HG03025 (cell line): ENCODE data around the gene CHST8.
"Not testable (repeated sequence)": the region's sequence is repeated elsewhere in the genome, so short reads cannot be mapped to it uniquely, and the experiment has no call there.

Source experiments
- ATAC-seq: cut with Tn5 transposase; IDR thresholded peaks from one replicate; pipeline ENCODE4 v1.9.1; 2021; ENCODE audit warnings: mild to moderate bottlenecking, moderate library complexity; ENCODE audit not compliant: unreplicated experiment, low FRiP score

Gene CHST8

DNA sequence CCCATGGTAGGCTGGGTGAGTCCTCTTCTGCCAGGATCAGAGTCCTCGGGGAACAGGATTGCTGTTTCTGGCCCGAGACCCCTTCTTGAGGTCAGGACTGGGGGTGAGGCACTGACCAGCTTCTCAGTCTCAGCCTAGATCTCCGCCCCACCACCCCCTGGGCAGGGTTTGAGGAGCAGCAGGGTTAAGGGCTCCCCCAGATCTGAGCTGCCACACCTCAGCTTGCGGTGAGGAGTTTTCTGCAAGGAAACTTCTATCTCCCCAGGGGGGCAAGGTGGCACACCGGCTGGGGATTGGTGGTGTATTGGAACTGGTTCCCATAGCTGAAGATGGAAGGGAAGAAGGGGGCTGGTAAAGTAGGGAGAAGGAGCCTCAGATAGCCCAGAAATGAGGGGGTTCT is 19.5 kb downstream of the CHST8 start:
- ATAC-seq = no peak

DNA sequence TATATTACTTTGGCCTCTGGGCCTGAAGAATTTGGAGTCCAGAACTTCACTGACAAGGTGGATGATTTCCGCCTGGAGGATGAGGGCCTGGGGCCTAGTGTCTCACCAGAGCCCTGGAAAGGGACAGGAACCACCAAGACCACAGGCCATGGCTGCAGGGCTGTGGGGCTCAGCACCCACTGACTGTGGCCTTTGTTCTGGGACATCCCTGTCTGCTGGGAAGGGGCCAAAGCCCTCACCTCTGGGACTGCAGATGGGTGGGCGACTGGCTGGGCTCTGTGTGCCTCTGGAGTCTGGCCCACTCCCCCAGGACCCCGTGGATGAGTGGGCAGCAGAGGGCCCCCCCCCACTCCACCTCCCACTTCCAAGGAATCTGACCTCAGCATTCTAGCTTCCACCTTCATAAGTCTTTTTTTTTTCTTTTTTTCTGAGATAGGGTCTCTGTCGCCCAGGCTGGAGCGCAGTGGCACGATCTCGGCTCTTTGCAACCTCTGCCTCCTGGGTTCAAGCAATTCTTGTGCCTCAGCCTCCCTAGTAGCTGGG is 20.3 kb downstream of the CHST8 start:
- ATAC-seq = no peak

DNA sequence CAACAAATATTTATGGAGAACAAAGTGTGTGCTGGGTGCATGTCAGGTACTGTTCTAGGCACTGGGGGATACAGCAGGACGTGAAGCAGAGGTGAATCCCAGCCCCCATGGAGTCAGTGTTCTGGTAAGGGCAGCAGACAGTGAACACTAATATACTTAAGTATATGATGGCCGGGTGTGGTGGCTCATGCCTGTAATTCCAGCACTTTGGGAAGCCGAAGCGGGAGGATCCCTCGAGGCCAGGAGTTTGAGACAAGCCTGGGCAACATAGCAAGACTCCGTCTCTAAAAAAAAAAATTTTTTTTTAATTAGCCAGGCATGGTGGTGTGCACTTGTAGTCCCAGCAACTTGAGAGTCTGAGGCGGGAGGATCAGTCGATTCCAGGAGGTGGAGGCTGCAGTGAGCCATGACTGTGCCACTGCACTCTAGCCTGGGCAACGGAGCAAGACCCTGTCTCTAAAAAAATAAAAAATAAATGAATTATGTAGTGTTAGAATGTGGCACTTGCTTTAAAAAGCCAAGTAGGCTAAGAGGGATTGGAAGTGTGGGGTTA is 22.6 kb downstream of the CHST8 start:
- ATAC-seq = no peak

DNA sequence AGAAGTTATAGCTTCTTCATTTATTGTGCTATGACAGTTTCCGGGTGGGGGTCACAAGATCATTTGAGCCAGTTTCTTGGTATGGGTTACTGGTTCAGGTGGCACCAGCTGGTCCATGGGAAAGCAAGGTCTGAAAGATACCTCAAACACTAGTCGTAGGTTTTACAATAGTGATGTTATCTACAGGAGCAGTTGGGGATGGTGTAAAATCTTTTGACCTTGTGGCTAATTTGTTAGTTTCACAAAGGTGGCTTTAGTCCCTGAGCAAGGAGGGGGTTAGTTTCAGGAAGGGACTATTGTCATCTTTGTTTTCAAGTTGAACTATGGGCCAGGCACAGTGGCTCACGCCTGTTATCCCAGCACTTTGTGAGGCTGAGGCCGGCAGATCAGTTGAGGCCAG is 24.6 kb downstream of the CHST8 start:
- ATAC-seq = no peak

DNA sequence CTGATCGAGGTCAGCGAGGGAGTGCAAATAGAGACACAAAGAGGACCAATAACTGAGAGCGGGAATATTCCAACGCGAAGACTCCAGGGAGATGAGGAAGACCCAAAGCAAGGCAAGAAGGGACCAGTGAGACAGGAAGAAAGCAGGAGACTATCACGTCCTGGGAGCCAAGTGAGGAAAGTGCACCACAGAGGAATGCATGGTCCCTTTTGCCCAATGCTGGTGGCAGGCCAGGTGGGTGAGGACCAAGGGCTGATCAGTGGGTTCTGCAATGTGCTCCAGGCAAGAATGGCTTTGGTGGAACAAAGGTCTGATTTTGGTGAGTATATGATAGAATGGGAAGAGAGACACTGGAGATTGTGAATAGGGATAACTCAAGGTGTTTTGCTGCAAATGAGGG is 25.4 kb downstream of the CHST8 start:
- no peak for ATAC-seq

DNA sequence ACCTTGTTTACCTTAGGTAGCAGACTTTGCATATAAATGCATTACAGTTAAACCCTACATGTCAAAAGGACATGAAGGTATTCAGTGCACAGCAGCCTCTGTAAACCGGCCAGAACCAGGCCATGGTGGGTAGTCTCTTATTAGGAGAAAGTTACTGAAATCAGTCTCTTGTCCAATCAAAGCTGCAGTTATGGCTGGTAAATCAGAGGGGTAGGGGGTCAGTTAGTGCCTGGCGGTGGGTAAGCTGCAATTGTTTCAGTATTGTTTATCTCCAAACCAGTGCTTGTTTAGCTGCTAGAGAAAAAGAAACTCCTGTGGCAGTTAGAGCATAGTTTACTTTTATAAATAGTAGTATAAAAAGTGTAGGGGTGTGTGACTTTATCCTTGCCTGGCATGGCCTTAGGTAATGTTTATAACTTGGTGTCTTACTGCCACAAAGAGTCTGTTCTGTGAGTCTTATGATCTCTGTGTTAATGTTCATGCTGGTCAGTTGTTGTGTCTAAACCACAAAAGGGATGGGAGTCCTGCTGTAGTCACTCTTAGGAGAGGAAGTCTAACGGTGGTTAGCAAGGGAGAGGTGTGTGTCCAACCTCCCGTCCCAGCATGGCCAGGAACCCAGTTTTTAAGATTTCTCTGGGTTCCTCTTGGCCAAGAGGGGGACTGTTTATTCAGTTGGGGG is 28.0 kb downstream of the CHST8 start:
- no peak for ATAC-seq

DNA sequence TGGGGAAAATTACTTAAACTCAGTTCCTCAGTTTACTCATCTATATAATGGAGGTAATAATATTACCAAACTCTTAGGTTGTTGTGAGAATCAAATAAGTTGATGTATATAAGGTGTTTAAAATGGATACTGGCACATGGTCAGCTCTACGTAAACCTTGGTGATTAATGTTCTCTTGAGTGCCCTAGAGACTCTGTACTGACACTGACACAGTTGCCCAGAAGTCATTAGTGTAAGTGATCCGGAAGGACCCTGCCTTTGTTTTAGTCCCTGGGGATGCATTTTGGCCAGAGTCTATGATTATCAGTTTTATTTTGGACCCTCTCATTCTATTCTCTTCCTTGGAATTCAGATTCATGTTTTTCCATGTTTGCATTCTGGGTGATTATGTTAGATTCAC is 31.9 kb downstream of the CHST8 start:
- ATAC-seq = no peak

DNA sequence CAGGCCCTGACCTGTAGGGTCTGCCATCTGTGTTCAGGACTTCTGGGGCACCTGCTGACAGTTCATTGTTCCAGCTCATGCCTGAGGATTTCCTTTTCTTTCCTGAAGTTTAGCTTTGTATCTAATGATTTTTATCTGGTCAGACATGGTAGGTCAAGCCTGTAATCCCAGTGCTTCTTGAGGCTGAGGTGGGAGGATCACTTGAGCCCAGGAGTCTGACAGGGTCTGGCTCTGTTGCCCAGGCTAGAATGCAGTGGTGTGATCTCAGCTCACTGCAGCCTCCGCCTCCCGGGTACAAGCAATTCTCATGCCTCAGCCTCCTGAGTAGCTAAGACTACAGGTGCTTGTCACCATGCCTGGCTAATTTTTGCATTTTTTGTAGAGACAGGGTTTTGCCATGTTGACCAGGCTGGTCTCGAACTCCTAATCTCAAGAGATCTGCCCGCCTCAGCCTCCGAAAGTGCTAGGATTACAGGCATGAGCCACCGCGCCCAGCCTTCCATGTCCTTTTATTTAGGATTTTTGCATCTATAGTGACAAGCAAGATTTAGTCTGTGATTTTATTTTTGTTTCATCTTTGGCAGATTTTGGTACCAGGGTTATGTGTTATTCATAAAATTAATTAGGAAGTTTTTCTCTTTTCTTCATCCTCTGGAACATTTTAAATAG is 33.2 kb downstream of the CHST8 start:
- ATAC-seq = no peak

DNA sequence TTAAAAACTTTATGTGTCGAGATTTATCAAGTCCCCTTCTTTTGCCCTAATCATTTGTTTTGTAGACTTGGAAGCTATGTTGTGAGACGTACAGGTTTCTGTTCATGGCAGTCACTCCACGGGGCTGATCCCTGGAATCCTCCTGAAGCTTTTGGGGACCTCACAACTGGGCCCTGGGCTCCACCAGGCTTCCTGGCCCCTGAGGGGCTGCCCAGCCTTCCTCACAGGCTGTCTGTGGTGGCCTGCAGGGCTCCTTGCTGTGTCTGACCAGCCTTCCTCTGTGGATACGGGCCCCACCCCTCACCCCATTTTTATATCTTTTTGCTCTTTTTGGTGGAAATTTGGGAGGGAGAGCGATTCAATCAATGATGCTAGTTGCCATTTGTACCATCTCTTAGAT is 38.1 kb downstream of the CHST8 start:
- ATAC-seq = no peak

DNA sequence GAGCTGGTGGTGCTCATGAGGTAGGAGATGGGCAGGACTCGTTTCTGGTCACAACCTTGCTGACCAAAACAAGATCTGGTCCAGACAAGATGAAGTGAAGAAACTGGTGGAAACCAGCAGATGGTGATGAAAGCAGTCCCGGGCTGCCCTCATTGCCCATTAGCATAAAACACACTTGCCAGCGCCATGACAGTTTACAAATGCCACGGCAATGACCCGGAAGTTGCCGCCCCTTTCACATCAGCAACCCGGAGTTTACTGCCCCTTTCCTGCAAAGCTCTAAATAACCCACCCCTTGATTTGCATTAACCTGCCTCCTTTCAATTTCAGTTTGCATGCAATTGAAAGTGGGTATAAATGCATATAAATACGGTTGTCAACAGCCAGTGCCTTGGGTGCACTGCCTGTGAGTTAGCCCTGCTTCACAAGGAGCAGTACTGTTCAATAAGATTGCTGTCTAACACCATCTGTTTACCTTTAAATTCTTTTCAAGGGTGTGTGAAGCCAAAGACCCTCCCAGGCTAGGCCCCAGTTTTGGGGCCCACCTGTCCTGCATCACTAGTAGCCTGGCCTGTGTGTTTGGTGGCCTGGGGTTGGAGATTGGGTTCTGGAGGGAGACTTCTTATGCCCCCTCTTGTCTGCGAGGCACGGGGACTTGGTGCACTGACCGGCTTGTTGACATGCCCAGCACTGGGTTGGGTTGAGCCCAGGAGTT is 38.8 kb downstream of the CHST8 start:
- no peak for ATAC-seq

DNA sequence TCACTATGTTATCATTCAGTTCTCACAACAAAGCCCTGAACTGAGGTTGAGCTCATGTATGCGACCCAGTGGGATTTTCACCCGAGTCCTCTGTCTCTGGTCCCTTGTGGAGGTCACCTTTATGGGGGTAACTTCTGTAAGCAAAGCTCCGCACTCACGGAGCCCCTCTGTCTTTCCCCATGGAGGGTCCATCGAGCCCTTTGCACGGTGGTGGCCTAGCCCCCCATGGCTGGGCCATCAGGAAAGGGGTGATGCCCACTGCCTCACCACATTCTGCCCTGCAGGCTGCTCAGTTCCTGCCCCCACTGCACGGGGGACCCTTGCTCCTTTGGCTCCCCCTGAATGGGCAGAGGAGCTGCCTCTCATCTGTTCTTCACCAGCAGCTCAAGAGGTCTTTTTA is 39.6 kb downstream of the CHST8 start:
- no peak for ATAC-seq

DNA sequence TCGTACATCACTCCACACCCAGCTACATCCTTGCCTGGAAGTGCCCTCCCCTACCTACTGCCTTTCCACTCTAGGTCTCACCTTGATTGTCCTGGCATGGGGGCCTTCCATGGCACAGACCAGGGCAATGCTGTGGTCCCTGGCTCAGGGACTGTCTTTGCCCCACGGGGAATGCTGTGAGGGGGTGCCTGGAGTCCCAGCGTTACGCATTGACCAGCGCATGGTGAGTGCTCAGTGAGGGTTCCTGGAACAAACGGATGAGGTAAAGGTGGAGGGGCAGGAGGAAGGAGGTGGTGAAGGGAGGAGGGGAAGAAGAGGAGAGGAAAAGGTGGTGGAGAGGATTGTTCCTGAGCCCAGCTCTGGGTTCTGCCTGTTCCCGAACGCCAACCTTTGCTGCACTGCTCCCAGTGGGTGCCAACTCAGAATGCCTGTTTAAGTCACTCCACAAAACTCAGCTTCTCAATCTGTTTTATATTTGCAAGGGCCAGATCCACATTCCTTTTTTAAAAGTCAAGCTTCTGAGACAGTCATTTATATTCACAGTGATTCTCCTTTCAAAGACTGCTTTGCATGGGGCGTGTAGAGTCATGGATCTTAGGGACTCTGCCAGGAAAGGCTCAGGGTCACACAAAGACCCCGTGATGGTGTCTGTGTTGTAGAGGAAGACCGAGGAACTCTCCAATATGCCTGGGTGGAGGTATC is 40.8 kb downstream of the CHST8 start:
- no peak for ATAC-seq

DNA sequence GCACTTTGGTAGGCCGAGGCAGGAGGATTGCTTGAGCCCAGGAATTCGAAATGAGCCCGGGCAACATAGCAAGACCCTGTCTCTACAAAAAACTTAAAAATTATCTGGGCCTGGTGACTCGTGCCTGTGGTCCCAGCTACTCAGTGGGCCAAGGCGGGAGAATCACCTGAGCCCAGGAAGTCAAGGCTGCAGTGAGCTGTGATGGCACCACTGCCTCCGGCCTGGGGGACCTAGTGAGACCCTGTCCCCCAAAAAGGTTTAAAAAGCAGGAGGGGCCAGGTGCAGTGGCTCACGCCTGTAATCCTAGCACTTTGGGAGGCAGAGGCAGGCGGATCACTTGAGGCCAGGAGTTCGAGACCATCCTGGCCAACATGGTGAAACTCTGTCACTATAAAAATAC is 41.6 kb downstream of the CHST8 start:
- ATAC-seq = not testable (repeated sequence)

DNA sequence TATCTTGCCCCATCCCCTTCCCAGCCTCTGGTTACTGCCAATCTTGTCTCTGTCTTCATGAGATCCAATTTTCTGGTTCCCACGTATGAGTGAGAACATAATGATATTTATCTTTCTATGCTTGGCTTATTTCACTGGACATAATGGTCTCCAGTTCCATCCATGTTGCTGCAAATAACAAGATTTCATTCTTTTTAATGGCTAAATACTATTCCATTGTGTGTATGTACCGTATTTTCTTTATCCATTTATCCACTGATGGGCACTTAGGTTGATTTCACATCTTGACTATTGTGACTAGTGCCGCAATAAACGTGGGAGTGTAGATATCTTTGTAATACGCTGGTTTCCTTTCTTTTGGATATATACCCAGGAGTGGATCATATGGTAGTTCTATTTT is 43.0 kb downstream of the CHST8 start:
- no peak for ATAC-seq

DNA sequence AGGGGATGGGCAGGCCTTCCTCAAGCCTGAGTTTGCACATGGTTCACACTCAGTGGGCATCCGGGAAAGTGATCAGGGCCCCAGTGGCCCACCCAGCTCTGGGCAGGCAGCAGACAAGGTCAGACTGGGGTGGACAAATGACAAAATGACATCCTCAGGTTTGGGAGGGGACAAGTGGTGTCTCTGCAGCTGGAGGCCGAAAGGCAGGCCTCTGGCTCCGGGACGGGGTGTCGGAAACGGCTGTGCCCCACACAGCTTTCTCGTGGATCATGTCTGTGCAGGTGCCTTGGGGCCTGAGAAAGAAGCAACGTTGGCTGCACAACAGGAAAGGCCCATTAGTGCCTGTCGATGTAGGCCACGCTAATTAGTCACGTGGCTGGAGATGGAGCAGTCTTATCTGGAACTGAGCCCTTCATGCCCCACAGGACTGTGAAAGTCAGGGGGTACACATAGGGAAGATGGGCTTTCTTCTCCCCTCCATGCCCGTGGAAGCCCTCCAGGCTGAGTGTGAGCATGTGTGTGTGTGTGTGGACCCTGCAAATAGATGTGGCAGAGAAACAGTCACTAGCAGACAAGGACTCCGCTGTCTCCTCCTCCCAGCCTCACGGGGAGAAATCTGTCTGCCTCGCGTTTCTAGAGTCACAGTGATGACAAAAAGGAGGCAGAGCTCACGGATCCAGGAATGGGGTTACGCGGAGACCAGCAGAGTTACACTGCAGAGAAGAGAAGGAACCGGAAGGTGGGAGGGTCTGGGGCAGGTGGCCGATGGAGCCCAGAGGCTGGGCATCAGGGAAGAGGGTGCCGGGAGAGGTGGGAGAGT is 44.2 kb downstream of the CHST8 start:
- ATAC-seq = no peak

DNA sequence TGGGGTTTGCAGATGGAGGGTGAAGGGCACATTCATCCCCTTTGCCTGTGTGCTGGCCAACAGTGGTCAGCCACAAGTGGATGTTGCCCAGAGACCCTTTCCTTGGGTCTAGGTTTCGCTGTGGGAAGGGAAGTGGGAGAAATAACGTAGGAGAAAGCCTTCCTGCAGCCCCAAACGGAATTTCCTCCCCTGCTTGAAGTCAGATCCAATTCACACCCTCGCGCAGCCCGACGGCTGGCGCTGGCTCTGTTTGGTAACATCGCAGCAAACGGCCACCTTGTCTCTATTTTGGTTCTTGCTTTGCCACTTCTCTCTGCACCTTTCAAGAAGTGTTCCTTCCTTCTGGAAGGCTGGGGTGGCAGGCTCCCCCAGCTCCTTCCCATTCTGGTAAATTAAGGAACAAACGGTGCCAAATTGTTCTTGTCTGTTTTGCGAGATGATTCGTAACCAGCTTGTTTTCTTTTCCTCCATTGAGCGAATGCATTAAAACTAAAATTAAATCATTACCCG is 45.4 kb downstream of the CHST8 start:
- ATAC-seq = no peak

DNA sequence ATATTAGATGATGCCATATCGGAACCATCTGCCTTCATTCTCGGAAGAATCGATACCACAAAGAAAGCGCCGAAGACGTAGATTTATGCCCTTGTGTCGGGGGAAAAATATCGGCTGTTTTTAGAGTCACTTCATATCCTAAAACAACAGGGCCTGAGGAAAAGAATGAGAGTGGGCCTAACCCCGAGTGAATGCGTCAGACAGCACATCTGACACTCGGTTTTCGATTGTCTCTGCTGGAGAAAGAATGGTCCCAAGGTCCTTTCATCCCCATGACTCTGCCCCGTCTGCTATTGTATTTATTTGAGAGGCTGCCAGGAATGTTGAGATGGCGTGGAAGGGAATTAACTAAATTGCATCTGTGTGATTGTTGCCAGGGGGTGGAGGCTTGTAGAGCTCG is 46.1 kb downstream of the CHST8 start:
- ATAC-seq = no peak

DNA sequence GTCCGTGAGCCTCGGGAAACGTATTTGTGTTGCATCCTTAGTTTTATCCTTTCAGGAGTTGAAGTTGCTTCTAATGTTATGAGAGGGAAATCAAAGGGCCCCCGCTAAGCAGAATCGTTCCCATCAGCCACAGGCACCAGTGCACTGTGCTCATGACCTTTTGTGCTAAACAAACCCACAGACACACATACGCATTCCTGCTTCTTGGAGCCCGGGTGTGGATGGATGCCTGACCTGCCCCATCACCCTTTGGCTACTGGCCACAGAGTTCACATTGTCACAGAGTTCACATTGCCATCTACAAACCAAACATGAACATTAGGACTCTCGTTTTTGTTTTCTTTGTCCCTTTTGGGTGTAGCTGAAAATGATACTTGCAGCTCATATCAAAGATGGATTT is 47.2 kb downstream of the CHST8 start:
- ATAC-seq = no peak

DNA sequence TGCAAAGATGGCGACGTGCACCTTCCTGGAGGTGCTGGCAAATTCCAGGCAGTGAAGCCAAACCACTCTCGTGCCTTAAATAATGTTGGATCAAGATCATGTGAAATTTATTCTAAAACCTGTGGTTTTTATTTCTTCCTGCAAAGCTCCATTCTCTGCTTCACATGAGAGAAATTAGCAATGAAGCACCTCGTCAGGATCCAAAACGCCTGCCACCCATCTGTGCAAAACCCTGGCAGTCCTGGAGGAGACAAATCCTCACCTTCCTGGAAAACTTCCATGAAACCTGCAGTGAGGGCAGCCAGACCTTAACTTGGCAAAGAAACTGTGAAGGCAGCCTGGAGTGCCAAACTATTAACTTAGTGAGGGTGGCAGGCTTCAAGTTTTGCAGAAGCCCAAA is 47.6 kb downstream of the CHST8 start:
- no peak for ATAC-seq

DNA sequence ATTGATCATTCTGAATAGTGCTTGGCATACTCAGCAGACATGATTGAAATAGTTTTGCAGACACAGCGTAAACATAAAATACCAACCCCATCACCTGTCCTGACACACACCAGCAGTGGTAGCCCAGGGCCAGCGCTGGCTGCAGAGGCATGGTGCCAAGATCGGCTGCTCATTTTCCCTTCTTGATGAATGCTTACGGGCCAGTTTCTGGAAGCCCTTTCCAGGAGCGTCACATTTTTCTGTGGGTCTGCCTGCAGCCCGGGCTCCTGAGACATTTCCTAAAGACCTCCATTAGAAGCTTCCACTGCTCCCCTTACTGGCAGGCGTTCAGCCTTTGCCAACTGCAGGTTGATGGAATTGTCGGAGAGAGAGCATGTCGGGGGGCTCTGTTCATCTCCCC is 48.6 kb downstream of the CHST8 start:
- no peak for ATAC-seq
